Esophagus squamous epithelium (tissue), 5 donors: Measurements from ENCODE around the gene PNKD. TPM values are rescaled to one million over a fixed set of nuclear protein-coding genes. Genes with fewer than 3 reads are reported as not detected.

ENCODE experiments used
- DNase-seq: peaks from one replicate; lab custom pipeline; 2025; lab: John Stamatoyannopoulos, UW
- H3K27ac ChIP-seq, 4 donors: fragments of 200-600 bp; sonication (generic); one replicate each; pipeline ENCODE4 v1.5.1; 2016 to 2019; ENCODE audit warnings: mild to moderate bottlenecking in 1 of 4
- H3K27me3 ChIP-seq, 4 donors: fragments of 200-600 bp; sonication (generic); 1 replicate in 3 of 4; 2 replicates in 1 of 4; pipeline versions ENCODE4 v1.5.1 to v1.6.0; 2017 to 2021; ENCODE audit warnings: antibody characterized with exemption in 1 of 4
- H3K36me3 ChIP-seq, 3 donors: fragments of 200-600 bp; sonication (generic); one replicate each; pipeline ENCODE4 v1.5.1; 2016 to 2019
- H3K4me1 ChIP-seq, 3 donors: fragments of 200-600 bp; sonication (generic); one replicate each; pipeline ENCODE4 v1.5.1; 2017 to 2019
- H3K4me3 ChIP-seq, 4 donors: fragments of 200-600 bp; sonication (generic); 1 replicate in 3 of 4; 2 replicates in 1 of 4; pipeline ENCODE4 v1.5.1; 2016 to 2019; ENCODE audit warnings: mild to moderate bottlenecking in 2 of 4, moderate library complexity in 1 of 4
- H3K9me3 ChIP-seq, 3 donors: fragments of 200-600 bp; sonication (generic); one replicate each; pipeline ENCODE4 v1.5.1; 2016 to 2019
- CTCF ChIP-seq, 6 experiments: fragments of 450-650 bp in 4 of 6; fragments of 200-600 bp in 2 of 6; sonication (generic) in 2 of 6; IDR thresholded peaks; one replicate each; pipeline ENCODE4 v1.5.1; 2016 to 2019; ENCODE audit warnings: antibody characterized with exemption in 6 of 6, mild to moderate bottlenecking in 4 of 6, moderate library complexity in 4 of 6
- POLR2A ChIP-seq, 4 donors: fragments of 450-650 bp; IDR thresholded peaks; one replicate each; pipeline ENCODE4 v1.6.1; 2017; ENCODE audit warnings: antibody characterized with exemption in 4 of 4, mild to moderate bottlenecking in 4 of 4, moderate library complexity in 3 of 4
- WGBS, 2 donors: methylation state at CpG; one replicate each; pipeline ENCODE4 v1.1.5; 2018; 5-methylcytosine and 5-hydroxymethylcytosine counted together
- intact Hi-C: fragments of 100-400 bp; cut with DNase I; formaldehyde crosslinking; loops from one replicate; pipeline ENCODE4 v1.15.0; 2022
- total RNA-seq, 4 donors: library from RNA; depleted of rRNA; stranded (reverse); fragments of >200 nt; gene quantifications; one replicate each; pipeline ENCODE4 v1.1.0, GENCODE V29; 2016
- donor health status: DM: yes; HTN: yes; CAD: no.

The PNKD gene
- 10 to 100 TPM; 19.7 to 34.3 (median 28.0) TPM for total RNA-seq

GRCh38 chr2:218269900-218270720 lies at the start of gene PNKD, which contains the start of gene AAMP:
TSS of gene PNKD (plus strand) at chr2:218270519. CDS start at chr2:218270536, 17 bp downstream.
TSS of gene AAMP (minus strand) at chr2:218270137. CDS start at chr2:218270086, 51 bp downstream.
- peaks cover 29 to 78% (median 38%) of the 10 kb centered on the region in 3 donors for H3K4me1 ChIP-seq
- H3K27me3 ChIP-seq: no peaks in the 10 kb centered on the region
- H3K36me3 ChIP-seq: peaks cover 33 to 51% (median 36%) of the 10 kb centered on the region in 3 donors
- intact Hi-C loops: loop anchor here (5.0 kb wide), 1 partner anchor 127 kb away; the partner anchor contains the start of gene CTDSP1
- H3K4me3 ChIP-seq: peak within 1 kb of the TSS; percentile 71 to 92 (median 74)
- TF ChIP-seq CTCF (IDR thresholded peaks at IDR 0.05) (peak in 1 of 6 experiments; percentile 46), POLR2A (IDR thresholded peaks at IDR 0.05) (peak in 3 of 4 donors; percentile 39 to 78 (median 60))
- peak within 1 kb of the TSS; percentile 84 to 93 (median 88) for H3K27ac ChIP-seq
- WGBS, 2 donors: 0% methylated on average over 10 to 20 of the region's 64 CpGs
- no peaks in the 10 kb centered on the region for H3K9me3 ChIP-seq
- DNase-seq: peak; percentile 99

- 27 to 34% methylated on average over 5 of the region's 5 CpGs for WGBS, 2 donors
- H3K9me3 ChIP-seq: no peaks in the 10 kb centered on the region
- H3K27ac ChIP-seq: peak overlapping the region in 3 of 4 donors; percentile 25 to 100 (median 99)
- peaks cover 36 to 88% (median 68%) of the 10 kb centered on the region in 3 donors for H3K4me1 ChIP-seq
- DNase-seq: no peak
- no peaks in the 10 kb centered on the region for H3K27me3 ChIP-seq
- TF ChIP-seq CTCF (IDR thresholded peaks at IDR 0.05) (no peak), POLR2A (IDR thresholded peaks at IDR 0.05) (no peak)
- intact Hi-C loops: no loop called here
- H3K4me3 ChIP-seq: no peak overlapping the region
- peaks cover 0 to 44% (median 8%) of the 10 kb centered on the region in 3 donors for H3K36me3 ChIP-seq
Measured at GRCh38 chr2:218221000-218221399, 49.3 kb upstream of the PNKD start.

DNA sequence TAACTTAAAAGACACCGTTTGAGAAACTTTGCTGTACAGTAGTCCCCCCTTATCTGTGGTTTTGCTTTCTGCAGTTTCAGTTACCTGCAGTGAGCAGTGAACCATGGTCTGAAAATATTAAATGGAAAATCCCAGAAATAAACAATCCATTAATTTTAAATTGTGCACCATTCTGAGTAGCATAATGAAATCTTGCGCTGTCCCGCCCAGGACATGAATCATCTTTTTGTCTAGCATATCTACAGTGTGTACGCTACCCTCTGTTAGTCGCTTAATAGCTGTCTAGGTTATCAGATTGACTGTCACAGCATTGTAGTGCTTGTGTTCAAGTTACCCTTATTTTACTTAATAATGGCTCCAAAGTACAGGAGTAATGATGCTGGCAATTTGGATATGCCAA lies 47.3 kb upstream of the PNKD start:
- intact Hi-C loops: no loop called here

DNA sequence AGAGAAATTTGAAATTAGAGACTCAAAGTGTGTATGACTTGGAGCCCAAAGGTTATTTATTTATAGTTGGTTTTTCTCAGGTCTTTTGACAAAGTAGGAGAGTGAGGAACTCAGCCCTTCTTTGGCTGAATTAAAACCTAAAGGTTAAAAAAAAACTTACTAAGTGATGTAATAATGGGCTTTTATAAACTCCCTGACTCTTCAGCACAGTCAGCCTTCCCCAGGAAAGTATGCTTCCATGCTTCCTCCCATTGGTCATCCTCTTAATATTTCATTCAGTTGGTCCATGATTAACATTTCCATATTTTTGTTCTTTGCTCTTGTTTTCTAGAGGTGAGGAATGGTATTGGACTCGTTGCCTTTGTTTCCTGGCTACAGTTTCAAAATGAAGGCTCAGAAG lies 46.1 kb upstream of the PNKD start:
- 41 to 42% methylated on average over 1 of the region's 1 CpG for WGBS, 2 donors
- H3K4me1 ChIP-seq: peaks cover 40 to 96% (median 73%) of the 10 kb centered on the region in 3 donors
- no peak overlapping the region for H3K27ac ChIP-seq
- no peak overlapping the region for H3K4me3 ChIP-seq
- H3K36me3 ChIP-seq: peaks cover 0 to 76% (median 34%) of the 10 kb centered on the region in 3 donors
- no peak for DNase-seq
- intact Hi-C loops: no loop called here
- TF ChIP-seq POLR2A (IDR thresholded peaks at IDR 0.05) (no peak), CTCF (IDR thresholded peaks at IDR 0.05) (no peak)
- no peaks in the 10 kb centered on the region for H3K27me3 ChIP-seq
- H3K9me3 ChIP-seq: no peaks in the 10 kb centered on the region

More for the DNA sequence above, 47.3 kb upstream of the PNKD start:
- no peaks in the 10 kb centered on the region for H3K27me3 ChIP-seq
- TF ChIP-seq CTCF (IDR thresholded peaks at IDR 0.05) (no peak), POLR2A (IDR thresholded peaks at IDR 0.05) (no peak)
- peak overlapping the region in 3 of 4 donors; percentile 31 to 100 (median 57) for H3K27ac ChIP-seq
- no peak overlapping the region for H3K4me3 ChIP-seq
- no peaks in the 10 kb centered on the region for H3K9me3 ChIP-seq
- WGBS, 2 donors: 26 to 44% methylated on average over 5 of the region's 5 CpGs
- peaks cover 31 to 96% (median 72%) of the 10 kb centered on the region in 3 donors for H3K4me1 ChIP-seq
- H3K36me3 ChIP-seq: peaks cover 0 to 65% (median 24%) of the 10 kb centered on the region in 3 donors
- DNase-seq: no peak

- Histone ChIP-seq H3K36me3 (peaks cover 4 to 90% (median 48%) of the 10 kb centered on the region in 3 donors), H3K27me3 (no peaks in the 10 kb centered on the region), H3K4me3 (no peak overlapping the region), H3K9me3 (no peaks in the 10 kb centered on the region), H3K4me1 (peaks cover 26 to 94% (median 61%) of the 10 kb centered on the region in 3 donors), H3K27ac (no peak overlapping the region)
- 72 to 78% methylated on average over 3 of the region's 3 CpGs for WGBS, 2 donors
- intact Hi-C loops: no loop called here
- TF ChIP-seq CTCF (IDR thresholded peaks at IDR 0.05): no peak
- TF ChIP-seq POLR2A (IDR thresholded peaks at IDR 0.05): no peak
- no peak for DNase-seq
Measured at GRCh38 chr2:218226903-218227302, 43.4 kb upstream of the PNKD start.
